Effector CD4-positive, alpha-beta T cell (primary cell): Measurements from ENCODE around the gene DNAJC9.
"Not testable (repeated sequence)": the region's sequence is repeated elsewhere in the genome, so short reads cannot be mapped to it uniquely, and the experiment has no call there.

Experiments
- DNase-seq: peaks from one replicate; pipeline ENCODE4 v3.0.0-alpha.2; 2020
- total RNA-seq: gene quantifications from one replicate; lab custom pipeline; 2026; lab: John Stamatoyannopoulos, UW

The DNAJC9 gene, protein sequence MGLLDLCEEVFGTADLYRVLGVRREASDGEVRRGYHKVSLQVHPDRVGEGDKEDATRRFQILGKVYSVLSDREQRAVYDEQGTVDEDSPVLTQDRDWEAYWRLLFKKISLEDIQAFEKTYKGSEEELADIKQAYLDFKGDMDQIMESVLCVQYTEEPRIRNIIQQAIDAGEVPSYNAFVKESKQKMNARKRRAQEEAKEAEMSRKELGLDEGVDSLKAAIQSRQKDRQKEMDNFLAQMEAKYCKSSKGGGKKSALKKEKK
- total RNA-seq = 73.0 reads per million, percentile 76 among the genes with 10 or more reads in this experiment

DNA sequence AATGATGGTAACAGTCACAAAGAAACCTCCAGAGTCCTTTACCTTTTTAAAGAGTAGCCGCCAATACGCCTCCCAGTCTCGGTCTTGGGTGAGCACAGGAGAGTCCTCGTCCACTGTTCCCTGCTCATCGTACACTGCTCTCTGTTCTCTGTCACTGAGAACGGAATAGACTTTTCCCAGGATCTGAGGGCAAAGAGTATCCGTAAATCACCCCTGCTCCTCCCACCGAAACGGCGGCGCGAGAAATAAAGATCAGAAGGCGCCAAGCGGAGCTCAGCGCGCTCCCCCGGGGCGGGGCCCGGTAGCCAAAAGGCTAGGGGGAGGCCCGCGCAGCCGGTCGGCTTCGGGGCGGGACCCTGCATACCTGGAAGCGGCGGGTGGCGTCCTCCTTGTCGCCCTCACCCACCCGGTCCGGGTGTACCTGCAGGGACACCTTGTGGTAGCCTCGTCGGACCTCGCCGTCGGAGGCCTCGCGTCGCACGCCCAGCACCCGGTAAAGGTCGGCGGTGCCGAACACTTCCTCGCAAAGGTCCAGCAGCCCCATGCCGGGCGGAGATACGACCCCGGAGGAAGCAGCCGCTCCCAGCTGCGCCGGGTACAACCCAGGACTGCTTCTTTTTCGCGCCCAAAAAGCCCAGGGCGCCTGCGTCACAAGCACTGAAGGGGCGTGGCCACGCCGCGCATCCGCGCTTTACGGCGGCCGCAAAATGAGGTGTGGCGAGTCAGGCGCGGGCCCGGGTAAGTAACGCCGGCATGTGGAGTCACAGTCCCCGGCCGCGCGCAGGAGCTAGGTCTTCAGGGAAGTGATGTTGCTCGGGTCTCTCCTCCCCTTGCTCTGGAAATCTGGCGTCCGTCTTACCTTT is at the start of gene DNAJC9:
TSS of gene DNAJC9 (minus strand) at position 610 of the 863 bp plus-strand sequence. CDS start at position 544, 66 bp downstream.
- DNase-seq = peak; percentile 95

DNA sequence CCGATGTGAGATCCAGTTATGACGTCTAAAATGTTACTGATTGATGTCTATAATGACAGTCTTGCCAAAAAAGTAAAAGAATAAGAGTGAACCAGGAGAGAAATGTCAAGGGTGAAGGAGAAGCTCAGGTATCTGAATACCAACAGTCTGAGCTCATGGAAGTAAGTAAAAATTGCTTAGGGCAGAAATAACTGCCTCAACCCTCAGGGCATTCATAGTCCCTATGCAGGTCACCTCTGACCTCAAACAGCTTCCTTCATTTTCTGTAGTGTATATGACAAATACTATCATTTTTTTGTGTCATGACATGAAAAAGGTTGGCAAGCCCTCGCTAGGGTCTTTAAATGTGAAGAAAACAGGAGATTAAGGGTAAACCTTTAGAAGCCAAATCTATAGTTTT is 46.4 kb upstream of the DNAJC9 start:
- no peak for DNase-seq

DNA sequence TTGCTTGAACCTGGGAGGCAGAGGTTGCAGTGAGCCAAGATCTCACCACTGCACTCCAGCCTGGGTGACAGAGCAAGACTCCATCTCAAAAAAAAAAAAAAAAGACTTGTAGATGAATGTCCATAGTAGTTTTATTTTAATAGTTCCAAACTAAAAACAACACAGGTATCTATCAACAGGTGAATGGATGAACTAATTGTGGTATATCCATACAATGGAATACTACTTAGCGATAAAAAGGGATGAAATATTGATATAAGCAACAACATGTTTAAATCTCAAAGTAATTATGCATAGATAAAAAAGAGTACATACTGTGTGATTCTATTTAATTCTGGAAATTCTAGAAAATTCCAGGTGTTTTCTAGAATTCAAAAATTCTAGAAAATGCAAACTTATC is 42.9 kb upstream of the DNAJC9 start:
- no peak for DNase-seq

DNA sequence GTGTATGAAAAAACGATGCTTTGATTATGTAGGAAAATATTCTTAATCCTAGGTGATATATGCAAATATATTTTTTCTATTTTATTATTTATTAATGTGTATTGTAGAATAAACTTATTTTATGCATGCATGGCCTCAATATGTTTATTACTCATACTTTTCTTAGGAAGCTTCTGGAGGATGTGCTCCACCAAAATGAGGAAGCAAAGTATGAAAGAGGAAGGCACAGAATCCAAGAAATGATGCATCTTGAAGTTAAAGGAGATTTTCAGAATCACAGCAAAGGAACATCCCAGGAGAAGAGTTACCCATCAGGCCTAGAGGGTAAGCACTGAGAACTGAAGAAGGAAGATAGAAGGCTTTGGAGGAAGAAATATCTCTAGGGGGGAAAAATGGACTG is 40.4 kb upstream of the DNAJC9 start:
- DNase-seq = no peak

DNA sequence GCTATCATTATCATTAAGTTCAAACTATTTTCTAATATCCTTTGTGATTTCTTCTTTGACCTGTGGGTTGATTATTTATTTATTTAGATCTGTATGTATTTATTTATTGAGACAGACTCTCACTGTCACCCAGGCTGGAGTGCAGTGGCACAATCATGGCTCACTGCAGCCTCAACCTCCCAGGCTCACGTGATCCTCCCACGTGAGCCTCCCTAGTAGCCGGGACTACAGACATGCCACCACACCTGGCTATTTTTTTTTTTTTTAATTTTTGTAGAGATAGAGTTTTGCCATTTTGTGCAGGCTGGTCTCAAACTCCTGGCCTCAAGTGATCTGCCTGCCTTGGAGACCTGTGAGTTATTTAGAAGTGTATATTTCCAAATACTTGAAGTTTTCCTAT is 34.0 kb upstream of the DNAJC9 start:
- no peak for DNase-seq

DNA sequence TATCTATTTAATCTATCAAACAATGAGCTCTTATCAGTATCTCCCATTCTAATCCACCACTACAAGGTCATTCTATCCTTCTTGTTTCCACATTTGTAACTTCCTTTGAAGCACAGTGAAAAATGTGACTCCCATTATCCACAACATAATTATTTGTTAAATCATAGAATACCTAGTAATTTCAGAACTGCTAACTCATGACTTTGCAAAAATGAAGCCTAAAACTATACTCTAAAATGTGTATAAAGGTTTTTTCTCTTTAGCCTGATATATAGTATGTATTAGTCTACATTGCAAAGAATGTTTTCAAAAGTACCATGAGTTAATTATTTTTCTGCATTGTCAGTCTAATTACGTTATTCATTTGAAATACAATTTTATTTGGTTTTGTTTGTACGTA is 17.4 kb upstream of the DNAJC9 start:
- DNase-seq = no peak

DNA sequence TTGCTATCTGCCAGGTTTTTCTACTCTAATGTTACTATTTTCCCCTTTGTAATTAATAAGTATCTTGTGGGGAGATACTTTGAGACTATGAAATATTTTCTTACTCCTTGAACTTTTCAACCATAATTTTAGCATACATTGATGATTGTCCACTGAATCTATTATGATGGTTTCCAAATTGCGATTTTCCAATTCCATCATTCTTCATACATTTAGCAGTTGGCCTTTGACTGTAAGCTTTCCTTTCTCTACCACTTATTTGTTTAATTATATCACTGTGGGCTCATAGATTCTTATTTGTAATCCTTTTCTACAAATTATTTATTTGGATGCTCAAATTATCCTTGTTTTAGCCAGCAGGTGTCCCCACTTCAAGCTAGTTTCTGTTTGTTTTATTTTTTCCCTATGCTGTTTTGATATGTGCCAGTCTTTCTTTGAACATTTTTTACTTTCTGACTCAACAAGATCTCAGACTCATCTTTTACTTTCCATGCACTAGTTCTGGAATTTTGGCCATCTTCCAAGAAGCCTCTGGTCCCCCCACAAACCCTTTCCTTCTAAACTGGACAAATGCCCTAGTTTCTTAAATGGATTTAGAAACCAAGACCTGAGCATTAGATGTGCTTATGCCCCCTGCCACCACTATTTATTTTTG is 16.8 kb upstream of the DNAJC9 start:
- DNase-seq = no peak

DNA sequence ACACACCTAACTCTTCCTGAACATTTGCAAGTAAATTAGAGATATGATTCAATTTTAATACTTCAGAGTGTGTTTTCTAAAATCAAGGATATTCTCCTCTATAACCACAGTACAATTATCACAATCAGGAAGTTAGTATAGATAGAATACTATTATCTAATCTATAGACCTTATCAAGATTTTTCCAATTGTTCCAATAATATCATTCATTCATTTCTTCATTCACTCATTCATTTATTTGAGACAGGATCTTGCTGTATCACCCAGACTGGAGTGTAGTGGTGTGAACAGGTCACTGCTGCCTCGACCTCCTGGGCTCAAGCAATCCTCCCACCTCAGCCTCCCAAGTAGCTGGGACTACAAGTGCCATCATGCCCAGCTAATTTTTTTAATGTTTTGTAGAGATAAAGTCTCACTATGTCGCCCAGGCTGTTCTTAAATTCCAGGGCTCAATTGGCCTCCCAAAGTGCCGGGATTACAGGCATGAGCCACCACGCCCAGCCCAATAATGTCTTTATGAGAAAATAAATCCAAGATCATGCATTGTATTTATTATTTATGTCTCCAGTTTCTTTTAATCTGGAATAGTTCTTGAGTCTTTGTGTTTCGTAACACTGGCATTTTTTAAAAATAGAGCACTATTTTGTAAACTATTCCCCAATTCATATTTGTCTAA is 16.0 kb upstream of the DNAJC9 start:
- no peak for DNase-seq

DNA sequence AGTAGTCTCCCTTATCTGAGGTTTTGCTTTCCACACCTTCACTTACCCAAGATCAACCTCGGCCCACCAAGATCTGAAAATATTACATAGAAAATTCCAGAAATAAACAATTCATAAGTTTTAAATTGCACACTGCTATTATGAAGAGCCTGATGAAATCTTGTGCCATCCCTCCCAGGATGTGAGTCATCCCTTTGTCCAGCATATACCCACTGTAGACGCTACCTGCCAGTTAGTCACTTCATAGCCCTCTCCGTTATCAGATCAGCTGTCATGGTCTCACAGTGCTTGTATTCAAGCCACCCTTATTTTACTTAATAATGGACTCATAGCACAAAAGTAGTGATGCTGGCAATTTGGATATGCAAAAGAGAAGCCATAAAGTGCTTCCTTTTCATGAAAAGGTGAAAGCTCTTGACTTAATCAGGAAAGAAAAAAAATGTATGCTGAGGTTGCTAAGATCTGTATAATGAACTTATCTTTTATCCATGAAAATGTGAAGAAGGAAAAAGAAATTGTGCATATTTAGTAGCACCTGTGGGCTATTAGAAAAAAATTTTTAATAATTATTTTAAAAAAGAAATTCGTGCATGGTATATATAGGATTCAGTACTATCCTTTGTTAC is 15.2 kb upstream of the DNAJC9 start:
- DNase-seq = no peak

DNA sequence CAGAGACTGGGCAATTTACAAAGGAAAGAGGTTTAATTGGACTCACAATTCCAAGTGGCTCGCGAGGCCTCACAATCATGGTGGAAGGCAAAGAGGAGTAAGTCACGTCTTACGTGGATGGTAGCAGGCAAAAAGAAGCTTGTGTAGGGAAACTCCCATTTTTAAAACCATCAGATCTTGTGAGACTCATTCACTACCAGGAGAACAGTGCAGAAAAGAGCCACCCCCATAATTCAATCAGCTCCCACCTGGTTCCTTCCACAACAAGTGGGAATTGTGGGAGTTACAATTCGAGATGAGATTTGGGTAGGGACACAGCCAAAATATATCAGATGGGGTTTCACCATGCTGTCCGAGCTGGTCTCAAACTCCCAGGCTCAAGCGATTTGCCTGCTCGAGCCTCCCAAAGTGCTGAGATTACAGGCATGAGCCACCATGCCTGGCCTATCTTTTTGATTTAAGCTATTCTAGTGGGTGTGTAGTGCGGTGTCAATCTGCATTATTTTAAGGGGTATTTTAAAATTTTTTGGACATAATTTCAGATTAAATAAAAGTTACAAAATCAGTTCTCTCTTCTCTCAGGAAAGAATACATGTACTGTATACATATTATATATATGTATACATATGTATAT is 14.4 kb upstream of the DNAJC9 start:
- no peak for DNase-seq

DNA sequence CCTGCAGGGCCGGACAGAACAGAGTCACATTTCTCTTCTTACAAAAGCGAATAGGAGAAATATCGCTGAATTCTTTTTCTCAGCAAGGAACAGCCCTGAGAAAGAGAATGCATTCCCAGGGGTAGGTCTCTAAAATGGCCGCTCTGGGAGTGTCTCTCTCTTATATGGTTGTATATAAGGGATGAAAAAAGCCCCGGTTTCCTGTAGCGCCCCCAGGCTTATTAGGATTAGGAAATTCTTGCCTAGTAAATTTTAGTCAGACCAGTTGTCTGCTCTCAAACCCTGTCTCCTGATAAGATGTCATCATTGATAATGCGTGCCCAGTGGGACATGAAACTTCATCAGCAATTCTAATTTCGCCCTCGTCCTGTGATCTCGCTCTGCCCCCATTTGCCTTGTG is 11.6 kb upstream of the DNAJC9 start:
- DNase-seq = not testable (repeated sequence)

DNA sequence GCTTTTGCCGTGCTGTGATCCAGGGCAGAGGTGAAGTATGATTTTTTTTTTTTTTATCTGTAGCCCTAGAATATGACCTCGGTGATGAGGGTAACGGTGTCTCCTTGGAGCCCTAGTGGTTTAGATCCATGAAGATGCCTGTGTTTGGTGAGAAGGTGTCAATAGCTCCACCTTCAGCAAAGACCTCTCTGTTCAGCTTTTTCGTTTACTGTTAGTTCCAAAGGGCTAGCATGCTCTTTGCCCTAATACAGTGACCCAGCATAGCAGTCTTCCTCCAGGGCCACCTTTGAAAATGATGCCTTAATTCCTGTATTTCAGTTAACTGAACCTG is 6.1 kb upstream of the DNAJC9 start:
- DNase-seq = no peak

DNA sequence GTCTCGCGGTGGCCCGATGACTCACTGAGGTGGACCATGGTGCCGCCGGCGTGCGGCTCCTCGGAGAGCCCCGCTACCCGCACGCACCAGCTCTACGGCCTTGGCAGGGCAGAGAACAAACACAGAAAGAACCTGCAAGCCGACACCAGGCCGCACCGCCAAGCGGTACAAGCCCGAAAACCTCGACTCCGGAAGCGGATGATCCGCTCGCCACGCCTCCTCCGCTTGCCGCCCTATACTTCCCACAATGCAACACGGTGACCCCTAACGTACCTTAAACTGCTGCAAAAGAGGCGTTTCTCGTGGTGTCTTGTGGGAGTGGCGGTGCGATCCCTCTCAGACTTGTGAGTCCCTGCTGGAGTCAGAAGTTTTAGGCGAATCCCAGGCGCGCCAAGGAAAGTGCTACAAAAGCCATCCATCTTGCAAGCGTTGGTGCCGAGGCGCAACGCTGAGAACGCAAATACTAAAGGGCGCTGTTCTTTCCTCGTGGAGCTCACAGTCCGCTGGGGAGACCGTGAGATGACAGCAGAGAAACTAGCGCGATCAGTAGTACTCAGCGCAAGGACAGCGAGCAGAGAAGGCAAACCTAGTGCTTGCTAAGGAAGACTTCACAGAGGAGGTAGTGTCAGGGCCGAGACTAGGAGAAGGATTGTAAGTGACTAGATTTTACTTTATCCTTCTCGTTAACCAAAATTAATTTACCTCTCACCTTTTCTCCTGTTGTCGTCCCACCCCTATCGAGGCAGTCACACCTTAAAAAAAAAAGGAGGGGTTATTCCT is 5.6 kb upstream of the DNAJC9 start, which contains the start of gene MRPS16:
TSS of gene MRPS16 (minus strand) at position 200 of the 780 bp plus-strand sequence. CDS start at position 38, 162 bp downstream.
- peak; percentile 93 for DNase-seq

DNA sequence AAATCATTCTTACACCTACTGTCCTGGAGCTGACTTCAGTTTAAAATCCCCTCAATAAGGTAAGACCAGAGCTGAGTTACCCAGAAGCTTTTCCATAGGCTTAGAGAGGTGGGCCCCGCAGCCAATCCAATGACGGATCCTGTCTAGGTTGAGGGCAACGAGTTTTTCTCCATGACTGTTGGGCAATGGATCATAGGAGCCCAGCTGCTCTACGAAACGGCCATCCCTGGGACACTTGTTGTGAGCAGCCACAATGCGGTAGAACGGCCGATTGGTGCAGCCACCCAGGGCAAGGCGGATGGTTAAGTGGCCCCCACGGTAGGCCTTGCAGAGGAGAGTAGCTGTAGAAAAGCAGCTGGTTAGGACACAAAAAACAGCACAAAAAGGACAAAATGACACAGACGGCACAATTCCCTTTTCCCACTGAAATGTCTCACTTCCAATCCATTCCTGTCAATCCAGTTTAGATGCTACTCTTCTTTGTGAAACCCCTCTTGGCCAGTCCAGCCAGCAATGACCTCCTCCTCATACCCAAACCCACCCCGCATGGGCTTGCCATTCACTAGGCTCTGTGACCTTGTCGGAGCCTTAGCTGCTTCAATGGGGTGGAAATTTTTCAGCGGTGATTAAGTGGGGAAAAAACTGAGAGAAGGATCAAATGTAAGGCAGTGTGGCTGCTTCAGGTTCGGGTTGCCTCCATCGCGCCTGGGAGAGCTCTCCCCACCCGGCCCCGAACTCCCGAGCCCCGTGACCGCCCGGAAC is 4.8 kb upstream of the DNAJC9 start:
- no peak for DNase-seq

DNA sequence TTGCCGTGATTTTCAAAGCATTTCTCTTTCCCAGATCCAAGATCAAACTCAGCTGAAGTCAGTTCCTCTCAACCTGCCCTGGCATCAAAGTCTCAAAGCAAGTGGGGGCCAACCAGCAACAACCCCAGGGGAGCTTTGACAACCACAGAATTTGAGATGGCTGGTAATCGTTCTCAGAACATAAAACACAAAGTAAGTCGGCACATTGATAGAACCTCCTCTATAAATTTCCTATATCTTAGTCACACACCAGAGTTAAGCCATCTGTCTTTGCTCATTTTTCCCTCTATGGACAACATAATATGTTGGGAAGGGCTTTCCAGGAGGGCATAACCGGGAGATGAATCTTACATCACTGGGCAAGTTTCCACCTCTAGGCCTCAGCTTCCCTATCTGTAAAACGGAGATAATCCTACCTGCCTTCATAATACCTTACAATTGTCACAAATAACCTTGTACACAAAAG is 1.2 kb upstream of the DNAJC9 start:
- no peak for DNase-seq

DNA sequence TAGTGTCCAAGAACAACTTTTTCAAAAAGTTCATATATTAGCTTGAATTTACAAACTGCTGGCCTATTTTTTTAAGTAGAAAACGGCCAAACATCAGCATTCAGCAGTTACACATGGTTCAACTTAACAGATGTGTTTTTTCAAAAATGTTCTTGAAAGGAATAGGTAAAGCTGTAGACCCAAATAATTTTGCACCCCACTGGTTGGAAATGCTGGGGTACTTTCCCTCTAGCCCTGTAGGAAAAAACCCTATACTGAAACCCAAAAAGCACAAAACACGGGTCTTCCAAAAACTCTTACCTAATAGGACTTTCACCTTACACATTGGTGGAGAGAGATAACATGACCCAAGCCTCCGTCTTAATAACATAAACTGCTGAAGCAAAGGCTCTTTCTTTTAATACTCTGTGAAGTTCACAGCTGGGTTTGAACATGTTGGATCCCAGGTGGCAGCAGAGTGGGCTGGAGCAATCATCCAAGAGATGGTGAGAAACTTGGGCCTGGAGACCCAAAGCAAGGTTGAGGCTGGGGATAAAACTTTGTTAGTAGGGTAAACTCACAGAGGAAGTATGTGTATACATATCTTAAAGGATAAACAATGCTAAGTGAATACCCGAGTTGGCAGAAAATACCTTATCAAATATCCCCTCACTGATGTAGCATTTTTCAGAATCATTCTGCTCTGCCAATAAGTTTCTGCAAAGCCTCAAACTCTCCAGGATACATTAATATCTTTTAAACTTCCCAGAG is 629 bp upstream of the DNAJC9 start:
- DNase-seq = no peak

DNA sequence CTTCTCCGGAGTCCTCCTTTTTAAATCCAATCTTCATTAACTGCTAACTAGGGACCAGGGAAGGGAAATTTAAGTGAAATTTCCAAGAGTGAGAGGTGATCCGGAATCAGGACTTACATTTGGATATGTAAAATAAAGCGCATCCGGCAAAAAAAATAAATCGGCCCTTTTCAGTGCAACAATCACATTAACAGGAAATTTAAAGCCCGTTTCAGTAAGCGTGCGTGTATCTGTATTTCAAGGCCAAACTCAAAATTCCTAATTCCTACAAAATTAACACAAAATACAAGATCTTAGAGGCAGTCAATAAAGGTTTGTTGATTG is 771 bp downstream of the DNAJC9 start:
- no peak for DNase-seq

DNA sequence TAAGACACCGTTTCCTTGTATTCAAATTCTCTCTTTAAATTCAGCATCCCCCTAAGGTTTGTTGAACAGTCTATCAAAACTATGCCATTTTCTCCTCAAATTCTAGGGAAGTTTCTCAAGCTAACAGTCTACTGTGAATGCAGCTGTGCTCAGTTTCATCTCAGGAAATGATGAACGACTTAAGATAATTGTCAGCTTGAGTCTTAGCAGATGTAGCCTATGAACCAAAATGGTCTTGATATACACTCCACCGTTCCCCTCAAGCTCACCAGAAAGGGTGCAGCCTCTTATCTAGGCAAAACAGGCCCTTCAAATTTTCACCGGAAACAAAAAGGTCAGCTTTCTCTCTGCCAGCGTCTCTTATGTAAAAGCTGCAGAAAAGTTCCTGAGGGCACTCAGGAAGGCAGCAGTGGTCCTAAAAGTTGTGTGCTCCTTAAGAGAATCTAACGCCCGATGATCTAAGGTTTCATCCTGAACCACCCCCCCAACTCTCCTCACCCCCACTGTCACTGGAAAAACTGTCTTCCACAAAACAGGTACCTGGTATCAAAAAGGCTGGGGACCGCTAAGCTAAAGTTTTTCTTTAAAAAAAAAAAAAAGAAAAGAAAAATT is 2.1 kb downstream of the DNAJC9 start:
- no peak for DNase-seq

DNA sequence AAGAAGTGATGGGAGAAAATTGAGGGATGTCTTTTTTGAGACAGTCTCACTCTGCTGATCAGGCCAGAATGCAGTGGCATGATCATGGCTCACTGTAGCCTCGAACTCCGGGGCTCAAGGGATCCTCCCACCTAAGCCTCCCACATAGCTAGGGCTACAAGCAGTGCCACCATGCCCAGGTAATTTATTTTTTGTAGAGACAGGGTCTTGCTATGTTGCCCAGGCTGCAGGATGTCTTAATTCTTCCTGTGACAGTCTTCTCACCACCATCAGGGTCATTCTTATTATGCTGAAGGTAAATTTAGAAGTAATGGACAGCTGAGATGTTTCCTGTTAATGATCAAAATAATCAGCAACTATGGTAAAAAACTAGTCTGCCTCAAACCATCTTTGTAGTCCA is 7.1 kb downstream of the DNAJC9 start:
- DNase-seq = no peak
